Adrenal gland (tissue), 12 donors: ENCODE measurements around the gene SYNGR4. TPM values are rescaled to one million over a fixed set of nuclear protein-coding genes. Genes with fewer than 3 reads are reported as not detected.

Source experiments
- DNase-seq, 7 donors: peaks; one replicate each; pipeline ENCODE4 v3.0.0-alpha.2; 2019 to 2020
- H3K27ac ChIP-seq, 5 donors: fragments of 200-600 bp; sonication (generic) in 4 of 5; 1 replicate in 3 of 5; 2 replicates in 2 of 5; pipeline versions ENCODE4 v1.5.1 to v1.8.0; 2016 to 2020; ENCODE audit warnings: mild to moderate bottlenecking in 1 of 5
- H3K27me3 ChIP-seq: fragments of 200-600 bp; 2 replicates; pipeline ENCODE4 v1.8.0; 2021
- H3K36me3 ChIP-seq, 2 donors: fragments of 200-600 bp; replicated peaks in 1 of 2; 1 replicate in 1 of 2; 2 replicates in 1 of 2; pipeline versions ENCODE4 v1.5.1 to v1.8.0; 2018 to 2022
- H3K4me1 ChIP-seq, 2 donors: fragments of 200-600 bp; replicated peaks in 1 of 2; 1 replicate in 1 of 2; 2 replicates in 1 of 2; pipeline versions ENCODE4 v1.5.1 to v1.8.0; 2018 to 2021
- H3K4me3 ChIP-seq, 4 donors: fragments of 200-600 bp; sonication (generic) in 3 of 4; one replicate each; pipeline ENCODE4 v1.5.1; 2016 to 2018
- H3K9me3 ChIP-seq, 3 donors: fragments of 200-600 bp; sonication (generic) in 1 of 3; replicated peaks in 1 of 3; 1 replicate in 2 of 3; 2 replicates in 1 of 3; pipeline versions ENCODE4 v1.5.1 to v1.8.0; 2016 to 2021
- POLR2A ChIP-seq, 2 donors: fragments of 450-650 bp; IDR thresholded peaks; one replicate each; pipeline ENCODE4 v1.6.1; 2017; ENCODE audit warnings: antibody characterized with exemption in 2 of 2, mild to moderate bottlenecking in 2 of 2, moderate library complexity in 1 of 2
- WGBS, 4 donors: extraction: QIAGEN DNeasy Blood & Tissue Kit in 2 of 4; methylation state at CpG; one replicate each; pipeline versions ENCODE4 v1.1.5 to v1.1.7; 2013 to 2017; 5-methylcytosine and 5-hydroxymethylcytosine counted together
- intact Hi-C, 2 donors: fragments of 100-400 bp; cut with DNase I; formaldehyde crosslinking; loops; one replicate each; pipeline versions ENCODE4 v1.14.1 to v1.15.0; 2022 to 2023
- polyA plus RNA-seq, 3 donors: library from polyadenylated mRNA; stranded (reverse); fragments of 200-250 nt in 2 of 3; fragments of 350-450 nt in 1 of 3; fragmentation: Illumina TruSeq in 1 of 3; extraction: RNeasy Lipid Tissue Mini Kit (QIAGEN cat#74804) in 1 of 3; gene quantifications; one replicate each; pipeline ENCODE4 v1.2.3, GENCODE V29; 2013 to 2014
- total RNA-seq, 9 donors: library from RNA; depleted of rRNA in 4 of 9; stranded (reverse); fragments of >200 nt in 4 of 9; fragments of 120-200 nt in 1 of 9; fragmentation: NEBNext Ultra II Directional in 1 of 9; extraction: Animal tissue kit (Norgen Biotek cat#: 25700) in 1 of 9; gene quantifications; one replicate each; pipeline versions ENCODE4 v1.1.0 to v1.2.4, GENCODE V29; 2013 to 2023
- TF ChIP-seq, protein P1 (sequence below), 6 experiments: fragments of 450-650 bp in 4 of 6; fragments of 200-600 bp in 2 of 6; sonication (generic) in 1 of 6; IDR thresholded peaks; 1 replicate in 5 of 6; 2 replicates in 1 of 6; pipeline versions ENCODE4 v1.5.1 to v1.8.0; 2016 to 2021; ENCODE audit warnings: antibody characterized with exemption in 6 of 6, mild to moderate bottlenecking in 2 of 6, moderate library complexity in 1 of 6
- donor health status: healthy with polysubstance abuse.
- donor health status: Bipolar disorder and iron deficiency.
- donor health status: DM: yes; HTN: yes; CAD: no.
- donor health status: DM: no; HTN: no; CAD: no.
- donor health status: DM: no; HTN: no; CAD: no.
- donor health status: DM: yes; HTN: yes; CAD: no.

SYNGR4 gene
- total and polyA plus RNA-seq, 12 donors, result 0.13 TPM; not detected in 11

- H3K27ac ChIP-seq, result no peak overlapping the region
- no peaks in the 10 kb centered on the region for H3K9me3 ChIP-seq
- WGBS, 4 donors, result 82 to 86% (median 83%) methylated on average over 15 of the region's 15 CpGs
- no peaks in the 10 kb centered on the region for H3K36me3 ChIP-seq
- DNase-seq, result peak in 1 of 7 donors; percentile 26
- no peaks in the 10 kb centered on the region for H3K27me3 ChIP-seq
- intact Hi-C loops, result no loop called here
- H3K4me1 ChIP-seq, result no peaks in the 10 kb centered on the region
- TF ChIP-seq, protein P1, sequence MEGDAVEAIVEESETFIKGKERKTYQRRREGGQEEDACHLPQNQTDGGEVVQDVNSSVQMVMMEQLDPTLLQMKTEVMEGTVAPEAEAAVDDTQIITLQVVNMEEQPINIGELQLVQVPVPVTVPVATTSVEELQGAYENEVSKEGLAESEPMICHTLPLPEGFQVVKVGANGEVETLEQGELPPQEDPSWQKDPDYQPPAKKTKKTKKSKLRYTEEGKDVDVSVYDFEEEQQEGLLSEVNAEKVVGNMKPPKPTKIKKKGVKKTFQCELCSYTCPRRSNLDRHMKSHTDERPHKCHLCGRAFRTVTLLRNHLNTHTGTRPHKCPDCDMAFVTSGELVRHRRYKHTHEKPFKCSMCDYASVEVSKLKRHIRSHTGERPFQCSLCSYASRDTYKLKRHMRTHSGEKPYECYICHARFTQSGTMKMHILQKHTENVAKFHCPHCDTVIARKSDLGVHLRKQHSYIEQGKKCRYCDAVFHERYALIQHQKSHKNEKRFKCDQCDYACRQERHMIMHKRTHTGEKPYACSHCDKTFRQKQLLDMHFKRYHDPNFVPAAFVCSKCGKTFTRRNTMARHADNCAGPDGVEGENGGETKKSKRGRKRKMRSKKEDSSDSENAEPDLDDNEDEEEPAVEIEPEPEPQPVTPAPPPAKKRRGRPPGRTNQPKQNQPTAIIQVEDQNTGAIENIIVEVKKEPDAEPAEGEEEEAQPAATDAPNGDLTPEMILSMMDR (IDR thresholded peaks at IDR 0.05), result no peak
- TF ChIP-seq POLR2A (IDR thresholded peaks at IDR 0.05), result no peak
- H3K4me3 ChIP-seq, result no peak overlapping the region
These were observed 9.7 kb upstream of the SYNGR4 start for GRCh38 chr19:48354332-48354992.

GRCh38 chr19:48355365-48355954, 8.7 kb upstream of the SYNGR4 start:
- no peaks in the 10 kb centered on the region for H3K9me3 ChIP-seq
- no peaks in the 10 kb centered on the region for H3K4me1 ChIP-seq
- no peak for DNase-seq
- H3K27me3 ChIP-seq, result no peaks in the 10 kb centered on the region
- H3K36me3 ChIP-seq, result no peaks in the 10 kb centered on the region
- TF ChIP-seq, protein P1 (IDR thresholded peaks at IDR 0.05), result no peak
- TF ChIP-seq POLR2A (IDR thresholded peaks at IDR 0.05), result no peak
- H3K4me3 ChIP-seq, result no peak overlapping the region
- no peak overlapping the region for H3K27ac ChIP-seq
- intact Hi-C loops, result no loop called here
- WGBS, 4 donors, result 82 to 92% (median 88%) methylated on average over 11 to 12 of the region's 12 CpGs

- Histone ChIP-seq H3K4me1 (peaks cover 0 to 5% of the 10 kb centered on the region in 2 donors), H3K36me3 (no peaks in the 10 kb centered on the region), H3K27me3 (no peaks in the 10 kb centered on the region), H3K4me3 (no peak overlapping the region), H3K27ac (no peak overlapping the region), H3K9me3 (no peaks in the 10 kb centered on the region)
- no peak for DNase-seq
- WGBS, 4 donors, result 93 to 97% (median 94%) methylated on average over 5 of the region's 5 CpGs
- TF ChIP-seq, protein P1 (IDR thresholded peaks at IDR 0.05), result no peak
- TF ChIP-seq POLR2A (IDR thresholded peaks at IDR 0.05), result no peak
- intact Hi-C loops, result no loop called here
These were observed 5.0 kb upstream of the SYNGR4 start for GRCh38 chr19:48359123-48359522.

DNA sequence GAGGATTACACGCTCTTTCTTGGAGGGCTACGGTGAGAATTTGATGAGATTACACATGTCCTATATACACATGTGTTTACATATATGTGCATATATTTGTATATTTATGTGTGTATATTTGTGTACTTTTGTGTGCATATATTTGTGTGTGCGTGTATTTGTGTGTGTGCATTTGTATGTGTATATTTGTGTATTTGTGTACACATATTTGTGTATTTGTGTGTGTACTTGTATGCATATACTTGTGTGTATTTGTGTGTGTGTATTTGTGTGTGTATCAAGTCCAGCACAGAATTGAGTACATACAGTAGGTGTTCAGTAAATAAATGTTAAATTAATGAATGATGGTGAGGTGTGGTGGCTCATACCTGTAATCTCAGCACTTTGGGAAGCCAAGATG, 2.3 kb upstream of the SYNGR4 start:
- Histone ChIP-seq H3K9me3 (no peaks in the 10 kb centered on the region), H3K27ac (no peak overlapping the region), H3K4me1 (peaks cover 4 to 8% of the 10 kb centered on the region in 2 donors), H3K4me3 (no peak overlapping the region), H3K36me3 (no peaks in the 10 kb centered on the region), H3K27me3 (no peaks in the 10 kb centered on the region)
- no peak for DNase-seq
- WGBS, 4 donors, result 94 to 98% (median 96%) methylated on average over 3 of the region's 3 CpGs
- intact Hi-C loops, result no loop called here
- TF ChIP-seq, protein P1 (IDR thresholded peaks at IDR 0.05), result no peak
- no peak for TF ChIP-seq POLR2A (IDR thresholded peaks at IDR 0.05)
